ENCODE measurements around the gene GRM4.

Gene GRM4

DNA sequence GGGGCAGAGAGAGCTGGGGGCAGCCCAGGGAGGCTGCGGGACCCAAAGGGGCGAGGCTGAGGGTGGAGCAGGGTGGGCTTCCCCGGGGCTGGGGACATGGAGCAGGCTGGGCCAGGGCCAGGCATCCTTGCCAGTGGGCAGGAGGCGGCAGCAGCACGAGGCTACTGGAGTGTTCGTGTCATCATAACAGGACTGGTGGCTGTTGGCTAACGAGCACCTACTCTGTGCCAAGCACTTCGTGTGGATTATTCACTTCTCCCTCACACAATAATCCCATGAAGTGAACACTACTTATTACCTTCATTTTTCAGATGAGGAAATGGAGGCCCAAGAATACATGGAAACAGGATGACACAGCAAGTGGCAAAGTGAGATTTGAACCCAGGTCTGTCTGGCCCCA lies 41.7 kb downstream of the GRM4 start:
- TF ChIP-seq CEBPB (IDR thresholded peaks at IDR 0.05) (no peak), TCF12 (IDR thresholded peaks at IDR 0.05; ENCODE audit: low read depth) (no peak), TAF1 (IDR thresholded peaks at IDR 0.05; ENCODE audit: low read depth) (no peak), YY1 (IDR thresholded peaks at IDR 0.05; ENCODE audit: low read depth) (no peak), EGR1 (IDR thresholded peaks at IDR 0.05) (no peak), EP300 (IDR thresholded peaks at IDR 0.05; ENCODE audit: borderline replicate concordance) (no peak)
- TF ChIP-seq, protein P1, sequence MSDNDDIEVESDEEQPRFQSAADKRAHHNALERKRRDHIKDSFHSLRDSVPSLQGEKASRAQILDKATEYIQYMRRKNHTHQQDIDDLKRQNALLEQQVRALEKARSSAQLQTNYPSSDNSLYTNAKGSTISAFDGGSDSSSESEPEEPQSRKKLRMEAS (IDR thresholded peaks at IDR 0.05): no peak
- TF ChIP-seq, protein P2, sequence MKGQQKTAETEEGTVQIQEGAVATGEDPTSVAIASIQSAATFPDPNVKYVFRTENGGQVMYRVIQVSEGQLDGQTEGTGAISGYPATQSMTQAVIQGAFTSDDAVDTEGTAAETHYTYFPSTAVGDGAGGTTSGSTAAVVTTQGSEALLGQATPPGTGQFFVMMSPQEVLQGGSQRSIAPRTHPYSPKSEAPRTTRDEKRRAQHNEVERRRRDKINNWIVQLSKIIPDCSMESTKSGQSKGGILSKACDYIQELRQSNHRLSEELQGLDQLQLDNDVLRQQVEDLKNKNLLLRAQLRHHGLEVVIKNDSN (IDR thresholded peaks at IDR 0.05): no peak

DNA sequence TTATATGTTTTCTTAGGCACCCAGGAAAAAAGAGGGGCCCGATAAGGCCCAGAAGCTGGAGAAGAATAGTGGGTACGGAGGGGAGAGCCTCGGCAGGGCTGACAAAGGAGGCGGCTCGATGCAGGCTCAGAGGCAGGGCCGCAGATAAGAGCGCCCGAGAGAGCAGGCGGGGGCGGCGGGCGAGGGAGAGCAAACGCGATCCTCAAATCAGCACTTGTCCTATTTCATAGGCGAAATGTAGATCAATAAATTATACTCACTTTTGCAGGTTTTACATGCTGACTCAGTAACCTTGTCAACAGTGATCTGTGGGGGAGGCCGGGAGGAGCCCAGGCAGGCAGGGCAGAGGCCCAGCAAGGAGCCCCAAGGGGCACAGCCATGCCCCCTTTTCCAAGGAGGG lies 42.6 kb downstream of the GRM4 start:
- TF ChIP-seq EGR1 (IDR thresholded peaks at IDR 0.05) (no peak), YY1 (IDR thresholded peaks at IDR 0.05; ENCODE audit: low read depth) (no peak), TCF12 (IDR thresholded peaks at IDR 0.05; ENCODE audit: low read depth) (no peak), CEBPB (IDR thresholded peaks at IDR 0.05) (no peak), RAD21 (IDR thresholded peaks at IDR 0.05; ENCODE audit: low read depth) (no peak), TAF1 (IDR thresholded peaks at IDR 0.05; ENCODE audit: low read depth) (no peak), ZBTB7A (IDR thresholded peaks at IDR 0.05; ENCODE audit: low read depth) (no peak), TEAD4 (IDR thresholded peaks at IDR 0.05) (no peak), EP300 (IDR thresholded peaks at IDR 0.05; ENCODE audit: borderline replicate concordance) (no peak), FOXM1 (IDR thresholded peaks at IDR 0.05; ENCODE audit: borderline replicate concordance, low read depth) (no peak), NFIC (IDR thresholded peaks at IDR 0.05) (no peak), CREB1 (IDR thresholded peaks at IDR 0.05; ENCODE audit: low read depth) (no peak)
- TF ChIP-seq, protein P3, sequence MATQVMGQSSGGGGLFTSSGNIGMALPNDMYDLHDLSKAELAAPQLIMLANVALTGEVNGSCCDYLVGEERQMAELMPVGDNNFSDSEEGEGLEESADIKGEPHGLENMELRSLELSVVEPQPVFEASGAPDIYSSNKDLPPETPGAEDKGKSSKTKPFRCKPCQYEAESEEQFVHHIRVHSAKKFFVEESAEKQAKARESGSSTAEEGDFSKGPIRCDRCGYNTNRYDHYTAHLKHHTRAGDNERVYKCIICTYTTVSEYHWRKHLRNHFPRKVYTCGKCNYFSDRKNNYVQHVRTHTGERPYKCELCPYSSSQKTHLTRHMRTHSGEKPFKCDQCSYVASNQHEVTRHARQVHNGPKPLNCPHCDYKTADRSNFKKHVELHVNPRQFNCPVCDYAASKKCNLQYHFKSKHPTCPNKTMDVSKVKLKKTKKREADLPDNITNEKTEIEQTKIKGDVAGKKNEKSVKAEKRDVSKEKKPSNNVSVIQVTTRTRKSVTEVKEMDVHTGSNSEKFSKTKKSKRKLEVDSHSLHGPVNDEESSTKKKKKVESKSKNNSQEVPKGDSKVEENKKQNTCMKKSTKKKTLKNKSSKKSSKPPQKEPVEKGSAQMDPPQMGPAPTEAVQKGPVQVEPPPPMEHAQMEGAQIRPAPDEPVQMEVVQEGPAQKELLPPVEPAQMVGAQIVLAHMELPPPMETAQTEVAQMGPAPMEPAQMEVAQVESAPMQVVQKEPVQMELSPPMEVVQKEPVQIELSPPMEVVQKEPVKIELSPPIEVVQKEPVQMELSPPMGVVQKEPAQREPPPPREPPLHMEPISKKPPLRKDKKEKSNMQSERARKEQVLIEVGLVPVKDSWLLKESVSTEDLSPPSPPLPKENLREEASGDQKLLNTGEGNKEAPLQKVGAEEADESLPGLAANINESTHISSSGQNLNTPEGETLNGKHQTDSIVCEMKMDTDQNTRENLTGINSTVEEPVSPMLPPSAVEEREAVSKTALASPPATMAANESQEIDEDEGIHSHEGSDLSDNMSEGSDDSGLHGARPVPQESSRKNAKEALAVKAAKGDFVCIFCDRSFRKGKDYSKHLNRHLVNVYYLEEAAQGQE (IDR thresholded peaks at IDR 0.05; ENCODE audit: low read depth): no peak
- TF ChIP-seq, protein P2 (IDR thresholded peaks at IDR 0.05): no peak
- TF ChIP-seq, protein P1 (IDR thresholded peaks at IDR 0.05): no peak

DNA sequence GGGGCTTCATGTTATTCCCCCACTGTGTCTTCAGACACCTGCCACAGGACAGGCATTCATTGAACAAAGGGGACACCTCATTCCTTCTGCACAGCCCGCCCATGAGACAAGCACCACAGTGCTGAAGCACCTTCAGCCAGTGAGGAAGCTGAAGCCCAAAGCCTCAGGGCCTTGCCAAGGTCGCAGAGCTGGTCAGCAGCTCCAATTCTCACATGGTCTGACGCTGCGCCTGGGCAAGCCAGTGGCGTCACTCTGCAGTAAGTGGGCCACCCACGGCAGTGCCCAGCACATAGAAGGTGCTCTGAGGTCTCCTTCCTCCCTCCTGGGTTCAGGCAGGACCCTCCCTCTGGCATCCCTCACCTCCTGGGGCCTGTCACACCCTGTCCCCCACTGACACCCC lies 43.2 kb downstream of the GRM4 start:
- TF ChIP-seq, protein P1 (IDR thresholded peaks at IDR 0.05): no peak
- TF ChIP-seq TCF12 (IDR thresholded peaks at IDR 0.05; ENCODE audit: low read depth) (no peak), EP300 (IDR thresholded peaks at IDR 0.05; ENCODE audit: borderline replicate concordance) (no peak), FOXM1 (IDR thresholded peaks at IDR 0.05; ENCODE audit: borderline replicate concordance, low read depth) (no peak), TAF1 (IDR thresholded peaks at IDR 0.05; ENCODE audit: low read depth) (no peak), TEAD4 (IDR thresholded peaks at IDR 0.05) (no peak), CEBPB (IDR thresholded peaks at IDR 0.05) (no peak), NFIC (IDR thresholded peaks at IDR 0.05) (no peak), RAD21 (IDR thresholded peaks at IDR 0.05; ENCODE audit: low read depth) (no peak), CREB1 (IDR thresholded peaks at IDR 0.05; ENCODE audit: low read depth) (no peak), ZBTB7A (IDR thresholded peaks at IDR 0.05; ENCODE audit: low read depth) (no peak), EGR1 (IDR thresholded peaks at IDR 0.05) (no peak), YY1 (IDR thresholded peaks at IDR 0.05; ENCODE audit: low read depth) (no peak)
- TF ChIP-seq, protein P3 (IDR thresholded peaks at IDR 0.05; ENCODE audit: low read depth): no peak
- TF ChIP-seq, protein P2 (IDR thresholded peaks at IDR 0.05): no peak

DNA sequence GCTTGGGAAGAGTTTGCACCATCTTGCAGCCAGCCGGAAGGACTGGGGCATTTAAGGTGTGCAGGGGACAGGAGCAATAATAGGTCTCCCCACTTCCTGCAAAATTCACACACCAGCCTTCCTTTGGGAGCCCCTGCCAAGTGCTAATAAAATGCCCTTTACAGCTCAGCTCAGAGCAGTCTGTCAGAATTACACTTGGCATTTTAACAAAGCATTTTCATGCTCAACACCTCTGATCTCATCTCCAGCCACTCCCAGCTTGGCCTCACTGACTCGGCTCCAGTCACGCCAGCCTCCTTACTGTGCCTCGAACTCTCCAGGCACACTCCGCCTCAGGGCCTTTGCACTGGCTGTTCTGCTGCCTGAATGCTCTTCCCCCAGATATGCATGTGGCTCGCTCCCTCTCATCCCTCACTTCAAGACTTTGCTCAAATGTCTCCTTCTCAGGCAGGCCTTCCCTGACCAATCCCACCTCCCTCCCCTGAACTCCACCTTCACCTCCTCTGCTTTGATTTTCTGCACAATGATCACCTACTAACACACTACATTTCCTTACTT lies 43.7 kb downstream of the GRM4 start:
- TF ChIP-seq FOXM1 (IDR thresholded peaks at IDR 0.05; ENCODE audit: borderline replicate concordance, low read depth): no peak
- no peak for TF ChIP-seq TCF12 (IDR thresholded peaks at IDR 0.05; ENCODE audit: low read depth)
- TF ChIP-seq, protein P3 (IDR thresholded peaks at IDR 0.05; ENCODE audit: low read depth): no peak
- no peak for TF ChIP-seq YY1 (IDR thresholded peaks at IDR 0.05; ENCODE audit: low read depth)
- no peak for TF ChIP-seq EP300 (IDR thresholded peaks at IDR 0.05; ENCODE audit: borderline replicate concordance)
